H9 (cell line): ENCODE results near the gene ZNF618. TPM values are rescaled to one million over a fixed set of nuclear protein-coding genes. Genes with fewer than 3 reads are reported as not detected.

Experiments used
- DNase-seq: peaks from one replicate; pipeline ENCODE4 v3.0.0-alpha.2; 2017
- H2AFZ ChIP-seq: one replicate; pipeline ENCODE4 v1.6.1; 2013; ENCODE audit warnings: mild to moderate bottlenecking, low read length, control low read depth, moderate library complexity
- H2AK5ac ChIP-seq: 2 replicates; pipeline ENCODE4 v1.6.1; 2013; ENCODE audit warnings: low read length, control low read depth, mixed read lengths; ENCODE audit not compliant: insufficient read length
- H2BK120ac ChIP-seq: one replicate; pipeline ENCODE4 v1.6.1; 2013; ENCODE audit warnings: low read depth, mild to moderate bottlenecking, low read length, control low read depth, inconsistent platforms; ENCODE audit not compliant: poor library complexity, severe bottlenecking
- H2BK12ac ChIP-seq: 2 replicates; pipeline ENCODE4 v1.6.1; 2013; ENCODE audit warnings: low read length, control low read depth, mixed read lengths, low read depth; ENCODE audit not compliant: insufficient read length
- H2BK15ac ChIP-seq: 2 replicates; pipeline ENCODE4 v1.6.1; 2013; ENCODE audit warnings: low read depth, low read length, control low read depth
- H2BK20ac ChIP-seq: one replicate; pipeline ENCODE4 v1.6.1; 2013; ENCODE audit warnings: low read depth, mild to moderate bottlenecking, low read length, control low read depth, inconsistent platforms; ENCODE audit not compliant: poor library complexity, severe bottlenecking
- H2BK5ac ChIP-seq: 2 replicates; pipeline ENCODE4 v1.6.1; 2013; ENCODE audit warnings: low read length, control low read depth, mixed read lengths; ENCODE audit not compliant: insufficient read length
- H3K14ac ChIP-seq: 2 replicates; pipeline ENCODE4 v1.6.1; 2013; ENCODE audit warnings: low read length, control low read depth; ENCODE audit not compliant: insufficient read depth
- H3K18ac ChIP-seq: 2 replicates; pipeline ENCODE4 v1.6.1; 2013; ENCODE audit warnings: low read depth, mild to moderate bottlenecking, mixed read lengths, low read length, control low read depth; ENCODE audit not compliant: insufficient read length
- H3K23ac ChIP-seq: 2 replicates; pipeline ENCODE4 v1.6.1; 2013; ENCODE audit warnings: low read length, control low read depth, mixed read lengths, low read depth; ENCODE audit not compliant: insufficient read length
- H3K23me2 ChIP-seq: 2 replicates; pipeline ENCODE4 v1.6.1; 2013; ENCODE audit warnings: low read depth, mild to moderate bottlenecking, mixed read lengths, low read length, control low read depth; ENCODE audit not compliant: insufficient read length, poor library complexity, severe bottlenecking
- H3K27ac ChIP-seq: 2 replicates; pipeline ENCODE4 v1.5.1; 2013; ENCODE audit warnings: low read length, control low read depth, mixed read lengths, low read depth; ENCODE audit not compliant: insufficient read length
- H3K27me3 ChIP-seq: 2 replicates; pipeline ENCODE4 v1.6.1; 2013; ENCODE audit warnings: low read length, control low read depth, inconsistent platforms; ENCODE audit not compliant: insufficient read depth
- H3K4ac ChIP-seq: 2 replicates; pipeline ENCODE4 v1.6.1; 2013; ENCODE audit warnings: low read depth, mild to moderate bottlenecking, control low read depth, inconsistent platforms, low read length, moderate library complexity
- H3K4me1 ChIP-seq: 2 replicates; pipeline ENCODE4 v1.6.1; 2013; ENCODE audit warnings: low read length, control low read depth, inconsistent platforms; ENCODE audit not compliant: insufficient read depth
- H3K4me2 ChIP-seq: 2 replicates; pipeline ENCODE4 v1.6.1; 2013; ENCODE audit warnings: low read length, control low read depth, mixed read lengths; ENCODE audit not compliant: insufficient read length, insufficient read depth
- H3K56ac ChIP-seq: 2 replicates; pipeline ENCODE4 v1.6.1; 2013; ENCODE audit warnings: low read depth, mild to moderate bottlenecking, mixed read lengths, low read length, control low read depth; ENCODE audit not compliant: insufficient read length
- H3K79me1 ChIP-seq: 2 replicates; pipeline ENCODE4 v1.6.1; 2013; ENCODE audit warnings: low read depth, mild to moderate bottlenecking, moderate library complexity, low read length, control low read depth, inconsistent platforms; ENCODE audit not compliant: insufficient read depth, poor library complexity, severe bottlenecking
- H3K79me2 ChIP-seq: 2 replicates; pipeline ENCODE4 v1.6.1; 2013; ENCODE audit warnings: low read length, control low read depth, inconsistent platforms; ENCODE audit not compliant: insufficient read depth
- H3K9ac ChIP-seq: 2 replicates; pipeline ENCODE4 v1.6.1; 2013; ENCODE audit warnings: low read length, control low read depth, mixed read lengths; ENCODE audit not compliant: insufficient read length; ENCODE audit errors: extremely low read depth
- H3K9me3 ChIP-seq: one replicate; pipeline ENCODE4 v1.6.1; 2013; ENCODE audit warnings: low read depth, low read length, inconsistent platforms; ENCODE audit not compliant: control insufficient read depth
- H3T11ph ChIP-seq: one replicate; pipeline ENCODE4 v1.6.1; 2013; ENCODE audit warnings: mild to moderate bottlenecking, low read length, control low read depth, inconsistent platforms
- H4K20me1 ChIP-seq: one replicate; pipeline ENCODE4 v1.6.1; 2013; ENCODE audit not compliant: control insufficient read depth, insufficient read length, insufficient read depth
- H4K5ac ChIP-seq: 2 replicates; pipeline ENCODE4 v1.6.1; 2013; ENCODE audit warnings: low read depth, mild to moderate bottlenecking, mixed read lengths, low read length, control low read depth; ENCODE audit not compliant: insufficient read length
- H4K8ac ChIP-seq: replicated peaks from 2 replicates; pipeline ENCODE4 v1.6.1; 2013; ENCODE audit warnings: low read length, control low read depth, mixed read lengths, low read depth; ENCODE audit not compliant: insufficient read length
- H4K91ac ChIP-seq: 2 replicates; pipeline ENCODE4 v1.6.1; 2013; ENCODE audit warnings: low read depth, mild to moderate bottlenecking, moderate library complexity, mixed read lengths, low read length, control low read depth; ENCODE audit not compliant: insufficient read length
- H3K27ac Mint-ChIP-seq, 3 experiments: 2 replicates in 2 of 3; 3 replicates in 1 of 3; pipeline ENCODE4 v1.8.0; 2020 to 2021; ENCODE audit warnings: mixed read lengths in 3 of 3, mild to moderate bottlenecking in 1 of 3, moderate library complexity in 1 of 3
- H3K27me3 Mint-ChIP-seq: 2 replicates; pipeline ENCODE4 v1.8.0; 2021; ENCODE audit warnings: low read depth, mild to moderate bottlenecking, moderate library complexity, mixed read lengths
- H3K36me3 Mint-ChIP-seq, 3 experiments: 2 replicates in 2 of 3; 3 replicates in 1 of 3; pipeline ENCODE4 v1.8.0; 2020 to 2021; ENCODE audit warnings: low read depth in 3 of 3, mixed read lengths in 3 of 3; ENCODE audit not compliant: insufficient read depth in 1 of 3
- H3K4me1 Mint-ChIP-seq, 2 experiments: 2 replicates each; pipeline ENCODE4 v1.8.0; 2020; ENCODE audit warnings: mixed read lengths in 2 of 2
- H3K4me3 Mint-ChIP-seq, 2 experiments: 2 replicates in 1 of 2; 3 replicates in 1 of 2; pipeline ENCODE4 v1.8.0; 2020 to 2021; ENCODE audit warnings: mild to moderate bottlenecking in 2 of 2, mixed read lengths in 2 of 2, moderate library complexity in 1 of 2
- H3K9me3 Mint-ChIP-seq, 2 experiments: 2 replicates in 1 of 2; 3 replicates in 1 of 2; pipeline ENCODE4 v1.8.0; 2020; ENCODE audit warnings: mild to moderate bottlenecking in 2 of 2, mixed read lengths in 2 of 2, moderate library complexity in 1 of 2
- WGBS: extraction: QIAGEN DNeasy Blood & Tissue Kit; methylation state at CpG from one replicate; pipeline ENCODE4 v1.1.7; 2013; ENCODE audit warnings: missing lambda C conversion rate, low lambda C conversion rate, mixed read lengths; ENCODE audit not compliant: insufficient read length; ENCODE audit errors: extremely low coverage; 5-methylcytosine and 5-hydroxymethylcytosine counted together
- total RNA-seq: library from RNA; stranded (reverse); gene quantifications from 2 replicates; pipeline ENCODE4 v1.2.1, GENCODE V29; 2021
- TF ChIP-seq, protein P1 (sequence below): fragments of 200-600 bp; sonication (generic); conservative IDR thresholded peaks from 3 replicates; pipeline ENCODE4 v1.8.0; 2021; ENCODE audit warnings: antibody characterized with exemption, mild to moderate bottlenecking

ZNF618 gene
- total RNA-seq, 1 experiment from 2014 or later: 13.6 TPM

GRCh38 chr9:113894166-113894565, 18.1 kb downstream of the ZNF618 start:
- H3K4me1 ChIP-seq: no peaks in the 10 kb centered on the region
- H2BK15ac ChIP-seq: no peak overlapping the region
- H3K23ac ChIP-seq: no peak overlapping the region
- H3K27ac ChIP-seq: no peak overlapping the region
- no peaks in the 10 kb centered on the region for H3K9me3 ChIP-seq
- Mint-ChIP-seq H3K27me3 (no peaks in the 10 kb centered on the region), H3K4me3 (no peak overlapping the region), H3K36me3 (peaks cover 17 to 31% (median 19%) of the 10 kb centered on the region in 3 experiments), H3K9me3 (peaks cover 10 to 12% of the 10 kb centered on the region in 2 experiments; a peak in 4 of 5 replicates), H3K4me1 (no peaks in the 10 kb centered on the region), H3K27ac (no peak overlapping the region)
- H3K79me2 ChIP-seq: peaks cover 2% of the 10 kb centered on the region; the same call in 1 of the 2 replicates
- H2BK5ac ChIP-seq: no peak overlapping the region
- no peak overlapping the region for H4K8ac ChIP-seq
- H2AFZ ChIP-seq: no peak overlapping the region
- no peak overlapping the region for H2AK5ac ChIP-seq
- no peak overlapping the region for H3K9ac ChIP-seq
- H2BK12ac ChIP-seq: no peak overlapping the region
- H3K4me2 ChIP-seq: no peak overlapping the region
- no peak overlapping the region for H3K56ac ChIP-seq
- no peaks in the 10 kb centered on the region for H3K79me1 ChIP-seq
- no peak overlapping the region for H3K18ac ChIP-seq
- no peak overlapping the region for H3T11ph ChIP-seq
- H3K27me3 ChIP-seq: no peaks in the 10 kb centered on the region
- H4K5ac ChIP-seq: no peak overlapping the region
- no CpG with 5 or more reads among the region's 1 CpG for WGBS
- H3K4ac ChIP-seq: no peak overlapping the region
- TF ChIP-seq, protein P1, sequence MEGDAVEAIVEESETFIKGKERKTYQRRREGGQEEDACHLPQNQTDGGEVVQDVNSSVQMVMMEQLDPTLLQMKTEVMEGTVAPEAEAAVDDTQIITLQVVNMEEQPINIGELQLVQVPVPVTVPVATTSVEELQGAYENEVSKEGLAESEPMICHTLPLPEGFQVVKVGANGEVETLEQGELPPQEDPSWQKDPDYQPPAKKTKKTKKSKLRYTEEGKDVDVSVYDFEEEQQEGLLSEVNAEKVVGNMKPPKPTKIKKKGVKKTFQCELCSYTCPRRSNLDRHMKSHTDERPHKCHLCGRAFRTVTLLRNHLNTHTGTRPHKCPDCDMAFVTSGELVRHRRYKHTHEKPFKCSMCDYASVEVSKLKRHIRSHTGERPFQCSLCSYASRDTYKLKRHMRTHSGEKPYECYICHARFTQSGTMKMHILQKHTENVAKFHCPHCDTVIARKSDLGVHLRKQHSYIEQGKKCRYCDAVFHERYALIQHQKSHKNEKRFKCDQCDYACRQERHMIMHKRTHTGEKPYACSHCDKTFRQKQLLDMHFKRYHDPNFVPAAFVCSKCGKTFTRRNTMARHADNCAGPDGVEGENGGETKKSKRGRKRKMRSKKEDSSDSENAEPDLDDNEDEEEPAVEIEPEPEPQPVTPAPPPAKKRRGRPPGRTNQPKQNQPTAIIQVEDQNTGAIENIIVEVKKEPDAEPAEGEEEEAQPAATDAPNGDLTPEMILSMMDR: no peak
- no peaks in the 10 kb centered on the region for H4K20me1 ChIP-seq
- no peak overlapping the region for H2BK120ac ChIP-seq
- DNase-seq: no peak
- no peaks in the 10 kb centered on the region for H3K23me2 ChIP-seq
- no peak overlapping the region for H4K91ac ChIP-seq
- H3K14ac ChIP-seq: no peak overlapping the region
- H2BK20ac ChIP-seq: no peak overlapping the region
